ENCODE measurements around the gene ERO1B. TPM values are rescaled to one million over a fixed set of nuclear protein-coding genes. Genes with fewer than 3 reads are reported as not detected.

ERO1B gene
- total RNA-seq, 1 experiment from 2014 or later = 5.4 TPM

DNA sequence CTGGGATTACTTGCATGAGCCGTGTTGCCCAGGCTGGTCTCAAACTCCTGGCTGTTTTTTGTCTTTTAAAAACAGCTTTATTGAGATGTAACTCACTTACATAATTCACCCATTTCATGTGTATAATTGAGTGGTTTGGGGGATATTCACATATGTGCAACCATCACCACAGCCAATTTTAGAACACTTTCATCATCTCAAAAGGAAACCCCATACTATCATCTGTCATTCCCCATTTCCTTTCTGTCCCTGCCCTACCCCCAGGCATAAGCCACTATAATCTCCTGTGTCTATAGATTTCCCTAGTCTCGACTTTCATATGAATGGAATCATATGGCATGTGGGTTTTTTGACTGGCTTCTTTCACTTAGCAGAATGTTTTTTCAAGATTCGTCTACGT lies 96.1 kb downstream of the ERO1B start:
- no peaks in the 10 kb centered on the region for H3K9me2 ChIP-seq (ENCODE audit: insufficient read depth)
- intact Hi-C loops (cut with micrococcal nuclease) = no loop called here
- H3K27ac ChIP-seq (ENCODE audit: low read depth, low read length) = no peak overlapping the region
- H3K79me2 ChIP-seq (ENCODE audit: insufficient read depth, low read length) = no peaks in the 10 kb centered on the region
- H3K4me2 ChIP-seq (ENCODE audit: low read length) = no peak overlapping the region
- H3K36me3 ChIP-seq (ENCODE audit: control insufficient read depth in 1 of 2, insufficient read depth in 2 of 2, low read length in 2 of 2) = no peaks in the 10 kb centered on the region
- RAD21 ChIA-PET (ENCODE audit: low non-redundant PET in 1 of 2, low total read pairs in 2 of 2, uncharacterized antibody in 2 of 2, unreplicated experiment in 2 of 2) = no interaction called here
- H3K9me3 ChIP-seq (ENCODE audit: control insufficient read depth in 1 of 2, insufficient read depth in 1 of 2, low read depth in 1 of 2, low read length in 2 of 2) = no peaks in the 10 kb centered on the region
- no TSS peak for BruUV-seq (replicated peaks)
- H3K27me3 ChIP-seq (ENCODE audit: insufficient read depth, low read length) = no peaks in the 10 kb centered on the region
- TF ChIP-seq SRF (IDR thresholded peaks at IDR 0.05; ENCODE audit: low read depth) (no peak), POLR2A (IDR thresholded peaks at IDR 0.05; ENCODE audit: borderline replicate concordance, extremely low read depth, insufficient read depth, insufficient read length) (no peak), TCF7L2 (IDR thresholded peaks at IDR 0.05; ENCODE audit: borderline replicate concordance, extremely low read depth, insufficient read depth, insufficient read length) (no peak), SP1 (IDR thresholded peaks at IDR 0.05; ENCODE audit: low read depth) (no peak), JUND (IDR thresholded peaks at IDR 0.05) (no peak), RAD21 (IDR thresholded peaks at IDR 0.05; ENCODE audit: low read depth) (no peak), ZFX (IDR thresholded peaks at IDR 0.05) (no peak), EZH2 (IDR thresholded peaks at IDR 0.05) (no peak), CEBPB (IDR thresholded peaks at IDR 0.05; ENCODE audit: low read depth) (no peak), ZNF274 (IDR thresholded peaks at IDR 0.05; ENCODE audit: low read depth, low read length) (no peak), SIN3A (IDR thresholded peaks at IDR 0.05; ENCODE audit: low read depth) (no peak), CBX3 (IDR thresholded peaks at IDR 0.05; ENCODE audit: low read depth) (no peak)
- TF ChIP-seq, protein P1, sequence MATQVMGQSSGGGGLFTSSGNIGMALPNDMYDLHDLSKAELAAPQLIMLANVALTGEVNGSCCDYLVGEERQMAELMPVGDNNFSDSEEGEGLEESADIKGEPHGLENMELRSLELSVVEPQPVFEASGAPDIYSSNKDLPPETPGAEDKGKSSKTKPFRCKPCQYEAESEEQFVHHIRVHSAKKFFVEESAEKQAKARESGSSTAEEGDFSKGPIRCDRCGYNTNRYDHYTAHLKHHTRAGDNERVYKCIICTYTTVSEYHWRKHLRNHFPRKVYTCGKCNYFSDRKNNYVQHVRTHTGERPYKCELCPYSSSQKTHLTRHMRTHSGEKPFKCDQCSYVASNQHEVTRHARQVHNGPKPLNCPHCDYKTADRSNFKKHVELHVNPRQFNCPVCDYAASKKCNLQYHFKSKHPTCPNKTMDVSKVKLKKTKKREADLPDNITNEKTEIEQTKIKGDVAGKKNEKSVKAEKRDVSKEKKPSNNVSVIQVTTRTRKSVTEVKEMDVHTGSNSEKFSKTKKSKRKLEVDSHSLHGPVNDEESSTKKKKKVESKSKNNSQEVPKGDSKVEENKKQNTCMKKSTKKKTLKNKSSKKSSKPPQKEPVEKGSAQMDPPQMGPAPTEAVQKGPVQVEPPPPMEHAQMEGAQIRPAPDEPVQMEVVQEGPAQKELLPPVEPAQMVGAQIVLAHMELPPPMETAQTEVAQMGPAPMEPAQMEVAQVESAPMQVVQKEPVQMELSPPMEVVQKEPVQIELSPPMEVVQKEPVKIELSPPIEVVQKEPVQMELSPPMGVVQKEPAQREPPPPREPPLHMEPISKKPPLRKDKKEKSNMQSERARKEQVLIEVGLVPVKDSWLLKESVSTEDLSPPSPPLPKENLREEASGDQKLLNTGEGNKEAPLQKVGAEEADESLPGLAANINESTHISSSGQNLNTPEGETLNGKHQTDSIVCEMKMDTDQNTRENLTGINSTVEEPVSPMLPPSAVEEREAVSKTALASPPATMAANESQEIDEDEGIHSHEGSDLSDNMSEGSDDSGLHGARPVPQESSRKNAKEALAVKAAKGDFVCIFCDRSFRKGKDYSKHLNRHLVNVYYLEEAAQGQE (IDR thresholded peaks at IDR 0.05; ENCODE audit: low read depth) = no peak
- TF ChIP-seq, protein P2, sequence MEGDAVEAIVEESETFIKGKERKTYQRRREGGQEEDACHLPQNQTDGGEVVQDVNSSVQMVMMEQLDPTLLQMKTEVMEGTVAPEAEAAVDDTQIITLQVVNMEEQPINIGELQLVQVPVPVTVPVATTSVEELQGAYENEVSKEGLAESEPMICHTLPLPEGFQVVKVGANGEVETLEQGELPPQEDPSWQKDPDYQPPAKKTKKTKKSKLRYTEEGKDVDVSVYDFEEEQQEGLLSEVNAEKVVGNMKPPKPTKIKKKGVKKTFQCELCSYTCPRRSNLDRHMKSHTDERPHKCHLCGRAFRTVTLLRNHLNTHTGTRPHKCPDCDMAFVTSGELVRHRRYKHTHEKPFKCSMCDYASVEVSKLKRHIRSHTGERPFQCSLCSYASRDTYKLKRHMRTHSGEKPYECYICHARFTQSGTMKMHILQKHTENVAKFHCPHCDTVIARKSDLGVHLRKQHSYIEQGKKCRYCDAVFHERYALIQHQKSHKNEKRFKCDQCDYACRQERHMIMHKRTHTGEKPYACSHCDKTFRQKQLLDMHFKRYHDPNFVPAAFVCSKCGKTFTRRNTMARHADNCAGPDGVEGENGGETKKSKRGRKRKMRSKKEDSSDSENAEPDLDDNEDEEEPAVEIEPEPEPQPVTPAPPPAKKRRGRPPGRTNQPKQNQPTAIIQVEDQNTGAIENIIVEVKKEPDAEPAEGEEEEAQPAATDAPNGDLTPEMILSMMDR (IDR thresholded peaks at IDR 0.05 in 2 of 3, conservative IDR thresholded peaks at IDR 0.05 in 1 of 3; ENCODE audit: borderline replicate concordance in 1 of 3, insufficient read depth in 1 of 3, low read depth in 2 of 3, low read length in 2 of 3) = no peak
- TF ChIP-seq, protein P3, sequence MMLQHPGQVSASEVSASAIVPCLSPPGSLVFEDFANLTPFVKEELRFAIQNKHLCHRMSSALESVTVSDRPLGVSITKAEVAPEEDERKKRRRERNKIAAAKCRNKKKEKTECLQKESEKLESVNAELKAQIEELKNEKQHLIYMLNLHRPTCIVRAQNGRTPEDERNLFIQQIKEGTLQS (IDR thresholded peaks at IDR 0.05) = no peak
- TF ChIP-seq, protein P4, sequence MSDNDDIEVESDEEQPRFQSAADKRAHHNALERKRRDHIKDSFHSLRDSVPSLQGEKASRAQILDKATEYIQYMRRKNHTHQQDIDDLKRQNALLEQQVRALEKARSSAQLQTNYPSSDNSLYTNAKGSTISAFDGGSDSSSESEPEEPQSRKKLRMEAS (IDR thresholded peaks at IDR 0.05) = no peak
- no peak overlapping the region for H3K4me3 ChIP-seq (replicated peaks in 1 of 2; ENCODE audit: low read depth in 1 of 2, low read length in 2 of 2)
- CTCF ChIA-PET = no interaction called here
- DNase-seq (ENCODE audit: low read depth, low spot score) (no peak), ATAC-seq (no peak)
- H4K20me1 ChIP-seq (ENCODE audit: insufficient read depth) = no peaks in the 10 kb centered on the region
- peaks cover 0 to 6% of the 10 kb centered on the region in 2 experiments; a peak in 1 of 4 replicates for H3K4me1 ChIP-seq (ENCODE audit: control insufficient read depth in 1 of 2, insufficient read depth in 2 of 2, low read length in 2 of 2)
- POLR2A ChIA-PET = no interaction called here
- H2AFZ ChIP-seq (ENCODE audit: low read depth, low read length, poor library complexity, severe bottlenecking) = no peak overlapping the region
- no peak overlapping the region for H3K9ac ChIP-seq (ENCODE audit: low read length)
